COR-L47 (cell line): ENCODE results near the gene LTA.

Experiments
- DNase-seq: peaks from one replicate; lab custom pipeline; 2025; lab: John Stamatoyannopoulos, UW

LTA gene

GRCh38 chr6:31569861-31570536, 2.1 kb upstream of the LTA start:
- no peak for DNase-seq

GRCh38 chr6:31573239-31574105, 1.4 kb downstream of the LTA start:
- DNase-seq = no peak

- DNase-seq = no peak
These were observed 2.3 kb downstream of the LTA start for GRCh38 chr6:31574106-31575061.

DNA sequence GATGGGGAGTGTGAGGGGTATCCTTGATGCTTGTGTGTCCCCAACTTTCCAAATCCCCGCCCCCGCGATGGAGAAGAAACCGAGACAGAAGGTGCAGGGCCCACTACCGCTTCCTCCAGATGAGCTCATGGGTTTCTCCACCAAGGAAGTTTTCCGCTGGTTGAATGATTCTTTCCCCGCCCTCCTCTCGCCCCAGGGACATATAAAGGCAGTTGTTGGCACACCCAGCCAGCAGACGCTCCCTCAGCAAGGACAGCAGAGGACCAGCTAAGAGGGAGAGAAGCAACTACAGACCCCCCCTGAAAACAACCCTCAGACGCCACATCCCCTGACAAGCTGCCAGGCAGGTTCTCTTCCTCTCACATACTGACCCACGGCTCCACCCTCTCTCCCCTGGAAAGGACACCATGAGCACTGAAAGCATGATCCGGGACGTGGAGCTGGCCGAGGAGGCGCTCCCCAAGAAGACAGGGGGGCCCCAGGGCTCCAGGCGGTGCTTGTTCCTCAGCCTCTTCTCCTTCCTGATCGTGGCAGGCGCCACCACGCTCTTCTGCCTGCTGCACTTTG, 3.3 kb downstream of the LTA start, which contains the start of gene TNF:
TSS of gene TNF (plus strand) at position 231 of the 567 bp plus-strand sequence. CDS start at position 408, 177 bp downstream.
- no peak for DNase-seq

DNA sequence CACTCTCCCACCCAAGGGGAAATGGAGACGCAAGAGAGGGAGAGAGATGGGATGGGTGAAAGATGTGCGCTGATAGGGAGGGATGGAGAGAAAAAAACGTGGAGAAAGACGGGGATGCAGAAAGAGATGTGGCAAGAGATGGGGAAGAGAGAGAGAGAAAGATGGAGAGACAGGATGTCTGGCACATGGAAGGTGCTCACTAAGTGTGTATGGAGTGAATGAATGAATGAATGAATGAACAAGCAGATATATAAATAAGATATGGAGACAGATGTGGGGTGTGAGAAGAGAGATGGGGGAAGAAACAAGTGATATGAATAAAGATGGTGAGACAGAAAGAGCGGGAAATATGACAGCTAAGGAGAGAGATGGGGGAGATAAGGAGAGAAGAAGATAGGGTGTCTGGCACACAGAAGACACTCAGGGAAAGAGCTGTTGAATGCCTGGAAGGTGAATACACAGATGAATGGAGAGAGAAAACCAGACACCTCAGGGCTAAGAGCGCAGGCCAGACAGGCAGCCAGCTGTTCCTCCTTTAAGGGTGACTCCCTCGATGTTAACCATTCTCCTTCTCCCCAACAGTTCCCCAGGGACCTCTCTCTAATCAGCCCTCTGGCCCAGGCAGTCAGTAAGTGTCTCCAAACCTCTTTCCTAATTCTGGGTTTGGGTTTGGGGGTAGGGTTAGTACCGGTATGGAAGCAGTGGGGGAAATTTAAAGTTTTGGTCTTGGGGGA, 4.0 kb downstream of the LTA start:
- DNase-seq = no peak

- no peak for DNase-seq
These were observed 4.9 kb downstream of the LTA start for GRCh38 chr6:31576897-31577578.

GRCh38 chr6:31577579-31577966, 5.5 kb downstream of the LTA start:
- DNase-seq = no peak

- no peak for DNase-seq
These were observed 6.4 kb downstream of the LTA start for GRCh38 chr6:31578184-31579118.

- DNase-seq = no peak
These were observed 7.0 kb downstream of the LTA start for GRCh38 chr6:31579119-31579505.

- DNase-seq = no peak
These were observed 7.7 kb downstream of the LTA start for GRCh38 chr6:31579546-31580437.

- no peak for DNase-seq
These were observed 8.3 kb downstream of the LTA start for GRCh38 chr6:31580438-31580740.

DNA sequence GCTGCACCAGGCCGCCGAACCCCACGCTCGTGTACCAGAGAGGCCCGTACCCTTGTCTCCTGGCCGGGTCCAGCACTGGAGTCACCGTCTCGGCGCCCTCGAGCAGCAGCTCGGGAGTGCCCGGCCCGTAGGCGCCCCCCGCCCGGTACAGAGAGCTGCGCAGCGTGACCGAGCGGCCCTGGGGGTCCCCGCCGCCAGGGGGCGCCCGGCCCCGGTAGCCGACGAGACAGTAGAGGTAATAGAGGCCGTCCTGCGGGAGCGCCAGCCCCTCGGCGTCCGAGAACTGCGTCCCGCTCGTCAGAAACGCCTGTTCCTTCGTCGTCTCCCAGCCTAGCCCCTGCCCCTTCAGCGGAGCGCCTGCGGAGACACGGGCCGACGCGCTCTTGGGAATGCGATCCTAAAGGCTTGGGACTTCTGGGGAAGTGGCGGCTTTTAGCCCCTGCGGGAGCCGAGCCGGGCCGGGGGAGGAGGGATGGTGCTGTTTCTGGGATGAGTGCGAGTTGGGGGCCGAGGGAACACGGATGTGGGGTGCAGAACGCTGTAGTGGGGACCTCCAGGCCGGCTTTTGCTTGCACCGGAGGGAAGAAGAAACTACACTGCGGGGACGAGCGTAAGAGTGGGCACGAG, 8.8 kb downstream of the LTA start:
- peak; percentile 70 for DNase-seq

GRCh38 chr6:31581434-31582229, 9.5 kb downstream of the LTA start:
- no peak for DNase-seq

DNA sequence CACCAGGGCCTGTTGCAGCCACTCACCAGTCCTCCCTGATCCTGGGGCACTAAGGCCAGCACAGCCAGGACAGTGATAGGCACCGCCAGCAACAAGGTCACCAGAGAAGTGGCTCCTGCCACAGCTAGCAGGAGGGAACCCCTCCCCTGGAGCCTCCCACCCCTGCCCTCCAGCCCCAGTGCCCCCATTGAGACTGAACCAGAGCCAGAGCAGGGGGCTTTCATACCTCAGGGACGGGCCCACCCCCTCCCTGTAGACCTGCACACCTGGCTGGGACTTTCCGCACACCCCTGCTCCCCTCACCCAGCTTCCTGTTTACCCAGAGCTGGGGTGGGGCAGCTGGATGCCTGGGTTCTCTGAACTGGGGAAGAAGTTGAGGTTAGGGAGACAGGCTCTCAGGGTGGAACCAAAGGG, 10.1 kb downstream of the LTA start, which contains the start of gene LTB:
TSS of gene LTB (minus strand) at position 195 of the 414 bp plus-strand sequence. CDS start at position 188, 7 bp downstream.
- DNase-seq = no peak

- no peak for DNase-seq
These were observed 13.4 kb downstream of the LTA start for GRCh38 chr6:31585491-31585890.

GRCh38 chr6:31586008-31586407, 13.9 kb downstream of the LTA start, which contains the start of gene LST1:
Gene LST1 (plus strand): TSS chr6:31586277. CDS start chr6:31587300, 1,023 bp downstream.
- DNase-seq = no peak
